Limb (tissue), 2 donors: Measurements from ENCODE around the gene ACTRT2.

ENCODE experiments used
- DNase-seq, 2 donors: peaks; one replicate each; pipeline ENCODE4 v3.0.0-alpha.2; 2016; ENCODE audit errors: extremely low spot score in 2 of 2

The ACTRT2 gene

DNA sequence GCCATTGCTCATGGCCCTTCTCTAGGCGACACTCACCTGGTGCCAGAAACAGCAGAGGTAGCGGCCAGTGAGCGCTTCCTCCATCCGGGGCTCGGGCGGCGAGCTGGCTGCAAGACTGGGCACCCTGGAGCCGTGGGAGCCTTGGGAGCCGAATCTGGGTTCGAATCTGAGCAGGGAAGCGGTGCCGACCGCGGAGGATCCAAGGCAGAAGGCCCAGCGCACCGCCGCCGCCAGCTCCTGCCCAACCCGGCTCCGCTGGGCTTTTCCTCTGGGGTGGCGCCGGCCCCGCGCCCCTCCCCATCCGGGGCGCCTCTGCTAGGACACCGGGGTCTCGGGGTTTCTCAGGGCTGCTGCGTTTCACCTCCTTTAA lies 46.0 kb downstream of the ACTRT2 start:
- peak in 1 of 2 donors; percentile 41 for DNase-seq

DNA sequence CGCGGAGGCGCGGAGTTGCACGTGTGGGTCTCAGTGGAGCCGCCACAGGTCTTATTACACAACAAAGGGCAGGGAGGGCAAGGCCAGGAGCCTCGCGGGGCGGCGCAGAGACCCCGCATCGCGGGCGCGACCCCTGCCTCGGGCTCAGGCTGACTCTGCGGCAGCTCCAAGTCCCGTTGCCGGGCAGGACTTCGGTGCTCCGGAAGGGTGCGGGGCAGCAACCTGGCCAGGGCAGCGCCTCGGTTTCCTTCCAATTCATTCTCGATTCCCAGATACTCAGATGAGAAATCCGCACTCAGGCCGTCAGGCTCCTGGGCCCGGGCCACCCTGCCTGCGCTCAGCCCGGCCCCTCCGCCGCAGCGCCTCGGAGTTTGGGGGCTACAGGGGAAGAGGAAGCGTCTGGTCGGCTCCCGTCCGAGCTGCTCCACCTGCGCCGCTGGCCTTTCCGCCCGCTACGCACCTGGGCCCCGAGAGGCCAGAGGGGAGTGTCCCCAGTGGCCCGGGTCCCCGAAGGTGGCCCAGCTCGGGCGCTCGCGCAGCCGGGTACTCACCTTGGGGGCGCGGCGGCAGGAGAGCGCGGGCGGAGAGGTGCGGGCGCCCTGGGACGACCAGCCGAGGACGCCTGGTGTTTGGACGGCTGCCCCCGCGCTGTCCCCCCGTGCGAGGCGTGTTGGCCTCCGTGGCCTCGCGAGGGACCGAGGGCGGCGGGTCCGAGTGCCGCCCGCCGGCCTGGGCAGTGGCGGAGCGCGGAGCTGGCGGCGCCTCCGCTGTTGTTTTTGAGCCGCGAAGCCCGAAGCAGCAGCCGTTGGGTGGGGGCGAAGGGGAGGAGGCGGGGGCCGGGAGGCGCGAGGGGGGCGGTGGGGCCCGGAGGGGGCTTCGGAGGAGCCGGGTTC lies 46.6 kb downstream of the ACTRT2 start:
- peak in 1 of 2 donors; percentile 53 for DNase-seq

GRCh38 chr1:3068564-3069431 lies 47.5 kb downstream of the ACTRT2 start, which contains the start of gene PRDM16:
TSS of gene PRDM16 (plus strand) at chr1:3069203. CDS start at chr1:3069260, 57 bp downstream.
- peak; percentile 58 to 78 for DNase-seq

DNA sequence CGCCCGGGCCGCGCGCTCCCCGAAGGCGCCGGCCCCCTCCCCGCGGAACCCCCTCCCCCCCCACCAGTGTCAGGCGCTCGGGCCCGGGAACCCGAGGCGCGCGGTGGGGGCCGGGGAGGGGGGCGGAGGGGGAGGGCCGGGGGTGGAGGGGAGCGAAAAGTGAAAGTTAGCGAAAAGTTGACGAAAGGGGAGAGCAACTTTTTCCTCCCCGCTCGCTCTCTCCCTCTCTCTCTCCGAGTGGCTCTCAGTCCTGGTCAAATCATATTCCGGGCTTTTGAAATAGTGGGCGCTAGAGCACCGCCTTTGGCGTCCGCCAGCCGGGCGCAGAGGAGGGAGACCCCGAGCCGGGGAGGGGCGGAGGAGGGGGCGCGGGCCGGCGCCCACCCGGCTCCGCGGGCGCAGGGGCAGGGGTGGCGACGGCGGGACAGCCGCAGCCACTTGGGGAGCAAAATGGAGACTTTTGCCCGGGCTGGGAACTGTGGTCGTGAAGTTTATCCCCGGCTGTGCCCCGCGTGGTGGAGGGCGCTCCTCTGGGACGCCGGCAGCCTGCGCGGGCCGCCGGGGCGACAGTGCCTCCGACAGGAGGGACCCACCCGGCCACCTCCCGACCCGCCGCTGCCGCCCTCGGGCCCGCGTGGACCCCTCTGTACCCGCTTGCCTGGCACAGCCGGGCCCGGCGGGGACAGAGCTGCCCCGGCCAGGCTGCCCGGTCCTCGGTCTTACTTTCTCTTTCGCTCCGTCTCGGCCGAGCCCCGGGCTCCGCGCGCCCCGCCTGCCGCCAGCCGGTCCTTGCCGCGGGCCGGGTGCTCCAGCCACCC lies 48.4 kb downstream of the ACTRT2 start:
- DNase-seq = peak; percentile 77 to 83

DNA sequence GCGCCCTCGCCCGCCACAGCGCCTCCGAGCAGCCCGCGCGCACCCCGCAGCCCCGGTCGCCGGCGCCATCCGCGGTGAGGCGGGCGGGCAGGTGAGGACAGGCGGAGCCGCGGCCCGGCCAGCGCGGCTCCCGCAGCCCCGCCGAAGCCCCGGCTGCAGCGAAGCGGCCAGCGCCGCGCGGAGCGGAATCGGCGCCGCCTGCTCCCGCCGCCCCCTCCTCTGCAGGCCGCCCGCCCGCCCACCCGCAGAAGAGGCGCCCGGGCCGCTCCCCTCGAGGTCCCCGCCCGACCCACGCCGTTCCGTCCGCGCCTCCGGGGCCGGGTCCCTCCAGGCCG lies 49.0 kb downstream of the ACTRT2 start:
- DNase-seq = peak in 1 of 2 donors; percentile 53

- DNase-seq = peak in 1 of 2 donors; percentile 57
These were observed 49.6 kb downstream of the ACTRT2 start for GRCh38 chr1:3070644-3071564.

GRCh38 chr1:3071565-3072390 lies 50.5 kb downstream of the ACTRT2 start:
- DNase-seq = no peak
